Measurements from ENCODE around the gene DNAH2. TPM values are rescaled to one million over a fixed set of nuclear protein-coding genes. Genes with fewer than 3 reads are reported as not detected.

DNAH2 gene
- total and polyA plus RNA-seq, 9 of the 15 experiments (the other 6 are each of a cell fraction or from before 2014, with no cell fraction given): 0.03 TPM; not detected in 8

- FAIRE-seq: no peak
Measured at GRCh38 chr17:7845359-7846062, 128.0 kb downstream of the DNAH2 start.

More at GRCh38 chr17:7845359-7846062, 128.0 kb downstream of the DNAH2 start:
- Histone ChIP-seq H3K79me2 (ENCODE audit: control insufficient read depth, insufficient read depth, low read length) (peaks cover 46% of the 10 kb centered on the region), H2AFZ (ENCODE audit: low read depth, low read length) (no peak overlapping the region), H3K9me3 (replicated peaks; ENCODE audit: control insufficient read depth, insufficient read depth, low read depth, low read length) (no peaks in the 10 kb centered on the region), H3K27ac (ENCODE audit: extremely low read depth, low read depth, low read length) (peak overlapping the region; percentile 99; the same call in 2 of the 3 replicates), H3K4me2 (ENCODE audit: insufficient read depth, low read length) (peak overlapping the region; percentile 92), H3K4me1 (replicated peaks in 1 of 2; ENCODE audit: control insufficient read depth in 2 of 2, insufficient read depth in 2 of 2, low read length in 2 of 2) (peaks cover 8 to 45% of the 10 kb centered on the region in 2 experiments; a peak in 4 of 5 replicates), H3K27me3 (ENCODE audit: control insufficient read depth in 2 of 2, insufficient read depth in 2 of 2, low read length in 2 of 2) (no peaks in the 10 kb centered on the region), H4K20me1 (replicated peaks; ENCODE audit: control insufficient read depth, insufficient read depth, low read length) (peaks cover 4% of the 10 kb centered on the region), H3K36me3 (ENCODE audit: control insufficient read depth, insufficient read depth, low read length) (peaks cover 50% of the 10 kb centered on the region; the same call in 2 of the 3 replicates), H3K4me3 (peak overlapping the region; percentile 76; the same call in 1 of the 2 replicates), H3K9ac (ENCODE audit: insufficient read depth in 1 of 2, low read depth in 2 of 2, low read length in 2 of 2) (peak overlapping the region; percentile 90 to 97), H3K9me1 (ENCODE audit: control insufficient read depth, insufficient read depth, low read length) (peaks cover 3% of the 10 kb centered on the region)
- in situ Hi-C loops (cut with MboI) (no loop called here), intact Hi-C loops (cut with micrococcal nuclease) (no loop called here)
- 75% methylated on average over 9 of the region's 15 CpGs for WGBS (ENCODE audit: insufficient coverage, low coverage, missing lambda C conversion rate)
- ChIA-PET POLR2A (interaction anchor here (0.6 to 1.7 kb wide), 4 partner anchors 9 to 102 kb away, joined by 4 to 14 read pairs (median 6); partner anchors contain the start of genes CYB5D1 and NAA38), CTCF (ENCODE audit: low intra/inter-chr PET ratio) (no interaction called here)
- ATAC-seq: no peak
- no peak for DNase-seq (ENCODE audit: extremely low read depth in 1 of 4, low spot score in 3 of 4)
- no peak for TF ChIP-seq TRIM25 (IDR thresholded peaks at IDR 0.05; ENCODE audit: borderline replicate concordance)
- no peak for TF ChIP-seq STAG1 (CRISPR knock-in tag; IDR thresholded peaks at IDR 0.05; ENCODE audit: borderline replicate concordance)
- no peak for TF ChIP-seq NR0B1 (IDR thresholded peaks at IDR 0.05; ENCODE audit: partially characterized antibody)
- TF ChIP-seq ZNF311 (CRISPR knock-in tag; IDR thresholded peaks at IDR 0.05): no peak
- no peak for TF ChIP-seq SRF (CRISPR knock-in tag; IDR thresholded peaks at IDR 0.05)
- no peak for TF ChIP-seq COPS2 (conservative IDR thresholded peaks at IDR 0.05)
- TF ChIP-seq RBM15 (IDR thresholded peaks at IDR 0.05; ENCODE audit: insufficient read depth, low read length): no peak
- no peak for TF ChIP-seq FOS (IDR thresholded peaks at IDR 0.05; ENCODE audit: extremely low read depth, insufficient read length)
- TF ChIP-seq THAP12 (CRISPR knock-in tag; IDR thresholded peaks at IDR 0.05): no peak
- TF ChIP-seq MLLT1 (IDR thresholded peaks at IDR 0.05): no peak
- TF ChIP-seq KLF16 (IDR thresholded peaks at IDR 0.05): no peak
- no peak for TF ChIP-seq E2F1 (CRISPR knock-in tag; IDR thresholded peaks at IDR 0.05)
- no TSS peak for BruUV-seq (replicated peaks)

Data from K562 (cell line).